BLaER1 (cell line): ENCODE results near the gene VPS54.

Experiments used
- H3K27ac ChIP-seq: shearing (Covaris generic); formaldehyde crosslinking; 2 replicates; pipeline ENCODE4 v1.8.1; 2022
- H3K27me3 ChIP-seq: shearing (Covaris generic); formaldehyde crosslinking; 2 replicates; pipeline ENCODE4 v1.8.1; 2022
- H3K36me3 ChIP-seq: shearing (Covaris generic); formaldehyde crosslinking; 2 replicates; pipeline ENCODE4 v1.8.1; 2022
- H3K4me1 ChIP-seq: shearing (Covaris generic); formaldehyde crosslinking; 2 replicates; pipeline ENCODE4 v1.8.1; 2022
- H3K4me2 ChIP-seq: shearing (Covaris generic); formaldehyde crosslinking; 2 replicates; pipeline ENCODE4 v1.8.1; 2022
- H3K4me3 ChIP-seq: shearing (Covaris generic); formaldehyde crosslinking; 2 replicates; pipeline ENCODE4 v1.8.1; 2022
- H3K9ac ChIP-seq: shearing (Covaris generic); formaldehyde crosslinking; 2 replicates; pipeline ENCODE4 v1.8.1; 2022
- H3K9me3 ChIP-seq: shearing (Covaris generic); formaldehyde crosslinking; 2 replicates; pipeline ENCODE4 v1.8.1; 2022
- H4K20me1 ChIP-seq: shearing (Covaris generic); formaldehyde crosslinking; 2 replicates; pipeline ENCODE4 v1.8.1; 2022
- Cebpa-rat ChIP-seq: shearing (Covaris generic); IDR thresholded peaks from 2 replicates; pipeline ENCODE4 v1.8.1; 2022

VPS54 gene

DNA sequence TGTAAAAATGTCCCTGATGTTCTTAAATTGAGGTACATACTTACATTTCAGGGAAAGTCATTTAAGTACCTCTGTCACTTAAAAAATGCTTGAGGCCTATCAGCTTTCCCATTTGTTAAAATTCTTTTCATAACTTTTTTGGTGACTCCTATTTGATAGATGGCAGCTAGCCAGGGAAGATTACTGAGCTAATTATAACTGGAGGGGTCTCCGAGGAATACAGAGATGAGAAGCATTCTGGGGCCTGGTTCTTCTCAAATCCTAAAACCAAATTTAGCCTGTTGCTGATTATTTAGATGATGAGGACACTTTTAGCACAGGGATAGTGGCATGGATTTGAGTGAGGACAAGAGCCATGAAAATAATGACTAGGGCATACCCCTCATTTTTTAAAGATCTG is 172.7 kb downstream of the VPS54 start:
- Histone ChIP-seq H4K20me1 (peaks cover 65% of the 10 kb centered on the region), H3K27ac (0 out of 2 replicates have a peak overlapping the region, but pooled peaks have one; percentile 19), H3K4me3 (no peak overlapping the region), H3K4me1 (peaks cover 47% of the 10 kb centered on the region), H3K9ac (no peak overlapping the region), H3K27me3 (no peaks in the 10 kb centered on the region), H3K9me3 (peaks cover 13% of the 10 kb centered on the region), H3K36me3 (no peaks in the 10 kb centered on the region; the same call in 1 of the 2 replicates), H3K4me2 (peak overlapping the region; percentile 67)
- TF ChIP-seq Cebpa-rat: no peak

DNA sequence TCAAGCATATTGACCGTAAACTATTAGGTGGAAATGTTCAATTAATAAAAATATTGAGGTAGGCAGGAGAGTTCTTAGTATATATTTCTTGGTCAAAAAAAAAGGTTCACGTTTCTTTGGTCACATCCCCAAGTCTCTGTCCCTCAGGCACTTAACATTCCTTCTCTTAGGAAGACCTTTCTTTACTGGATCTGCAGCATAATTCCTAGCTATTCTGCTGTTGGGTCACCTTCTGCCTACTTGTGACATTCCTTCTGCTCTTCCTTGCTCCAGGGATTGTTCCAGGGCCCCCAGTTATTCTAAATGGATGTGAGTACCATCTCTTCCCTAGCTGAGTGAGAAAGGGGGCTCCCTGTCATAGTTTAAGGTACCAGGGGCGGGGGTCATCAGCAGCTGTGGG is 173.4 kb downstream of the VPS54 start:
- Histone ChIP-seq H3K27me3 (no peaks in the 10 kb centered on the region), H4K20me1 (peaks cover 58% of the 10 kb centered on the region), H3K9ac (no peak overlapping the region), H3K4me1 (peaks cover 47% of the 10 kb centered on the region), H3K36me3 (no peaks in the 10 kb centered on the region; the same call in 1 of the 2 replicates), H3K9me3 (peaks cover 13% of the 10 kb centered on the region), H3K27ac (peak overlapping the region; percentile 19; the same call in 1 of the 2 replicates), H3K4me3 (no peak overlapping the region), H3K4me2 (peak overlapping the region; percentile 67)
- TF ChIP-seq Cebpa-rat: no peak

DNA sequence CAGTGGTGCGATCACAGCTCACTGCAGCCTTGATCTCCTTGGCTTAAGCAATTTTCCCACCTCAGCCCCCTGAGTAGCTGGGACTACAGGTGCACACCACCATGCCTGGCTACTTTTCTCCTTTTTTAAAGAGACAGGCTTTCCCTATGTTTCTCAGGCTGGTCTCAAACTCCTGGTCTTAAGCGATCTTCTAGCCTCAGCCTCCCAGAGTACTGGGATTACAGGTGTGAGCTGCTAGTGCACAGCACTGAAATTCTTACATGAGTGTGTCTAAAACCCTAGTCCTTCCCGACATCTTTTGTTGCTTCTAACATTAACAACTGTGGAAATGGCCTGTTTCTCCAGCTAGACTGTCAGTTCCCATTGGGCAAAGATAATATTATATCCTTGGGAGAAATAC is 174.6 kb downstream of the VPS54 start:
- TF ChIP-seq Cebpa-rat: no peak
- Histone ChIP-seq H3K9ac (no peak overlapping the region), H3K27me3 (no peaks in the 10 kb centered on the region), H3K4me3 (no peak overlapping the region), H3K27ac (no peak overlapping the region), H3K4me1 (peaks cover 55% of the 10 kb centered on the region), H3K36me3 (no peaks in the 10 kb centered on the region; the same call in 1 of the 2 replicates), H3K9me3 (peaks cover 13% of the 10 kb centered on the region), H4K20me1 (peaks cover 51% of the 10 kb centered on the region), H3K4me2 (peak overlapping the region; percentile 89)

DNA sequence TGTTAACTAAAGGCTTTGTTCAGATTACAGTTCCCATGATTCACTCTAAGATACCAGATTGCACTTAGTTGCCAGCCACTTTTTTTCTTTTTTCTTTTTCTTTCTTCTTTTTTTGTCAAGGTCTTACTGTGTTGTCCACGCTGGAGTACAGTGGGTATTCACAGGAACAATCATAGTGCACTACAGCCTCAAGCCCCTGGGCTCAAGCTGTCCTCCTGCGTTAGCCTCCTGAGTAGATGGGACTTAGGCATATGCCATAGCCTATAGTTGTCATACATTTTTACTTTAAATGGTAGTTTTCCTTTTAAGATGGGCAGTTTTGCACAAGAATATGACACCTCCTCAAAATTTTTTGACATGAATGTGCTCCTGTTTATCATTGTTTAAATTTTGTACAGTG is 175.4 kb downstream of the VPS54 start:
- H3K9me3 ChIP-seq: peaks cover 13% of the 10 kb centered on the region
- no peaks in the 10 kb centered on the region for H3K27me3 ChIP-seq
- TF ChIP-seq Cebpa-rat: no peak
- H3K4me1 ChIP-seq: peaks cover 59% of the 10 kb centered on the region
- no peaks in the 10 kb centered on the region; the same call in 1 of the 2 replicates for H3K36me3 ChIP-seq
- H3K27ac ChIP-seq: no peak overlapping the region
- H3K4me3 ChIP-seq: no peak overlapping the region; the same call in 1 of the 2 replicates
- peak overlapping the region; percentile 21; the same call in 1 of the 2 replicates for H3K9ac ChIP-seq
- peaks cover 43% of the 10 kb centered on the region for H4K20me1 ChIP-seq
- peak overlapping the region; percentile 89 for H3K4me2 ChIP-seq

DNA sequence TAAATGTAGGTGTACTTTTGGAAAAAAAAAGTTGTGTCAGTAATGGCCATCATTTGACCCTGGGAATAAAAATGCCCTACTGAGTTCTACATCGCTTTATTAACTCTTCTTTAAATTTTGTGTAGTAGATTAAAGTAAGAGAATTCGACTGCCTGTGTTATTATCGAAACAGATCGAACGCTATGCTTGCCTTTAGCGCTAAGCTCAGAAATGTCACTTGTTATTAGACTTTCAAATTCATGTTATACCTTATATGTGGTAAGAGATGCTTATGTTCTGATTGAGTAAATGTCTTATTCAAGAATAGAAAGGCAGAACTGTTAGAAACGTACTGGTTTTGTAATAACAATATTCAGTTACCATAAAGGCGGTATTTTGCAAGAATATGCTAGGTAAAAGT is 176.1 kb downstream of the VPS54 start:
- peaks cover 39% of the 10 kb centered on the region for H4K20me1 ChIP-seq
- H3K27ac ChIP-seq: 0 out of 2 replicates have a peak overlapping the region, but pooled peaks have one; percentile 96
- H3K27me3 ChIP-seq: no peaks in the 10 kb centered on the region
- no peaks in the 10 kb centered on the region; the same call in 1 of the 2 replicates for H3K36me3 ChIP-seq
- peaks cover 6% of the 10 kb centered on the region for H3K9me3 ChIP-seq
- no peak for TF ChIP-seq Cebpa-rat
- H3K4me3 ChIP-seq: peak overlapping the region; percentile 85
- peak overlapping the region; percentile 96 for H3K9ac ChIP-seq
- peak overlapping the region; percentile 89 for H3K4me2 ChIP-seq
- H3K4me1 ChIP-seq: peaks cover 59% of the 10 kb centered on the region

DNA sequence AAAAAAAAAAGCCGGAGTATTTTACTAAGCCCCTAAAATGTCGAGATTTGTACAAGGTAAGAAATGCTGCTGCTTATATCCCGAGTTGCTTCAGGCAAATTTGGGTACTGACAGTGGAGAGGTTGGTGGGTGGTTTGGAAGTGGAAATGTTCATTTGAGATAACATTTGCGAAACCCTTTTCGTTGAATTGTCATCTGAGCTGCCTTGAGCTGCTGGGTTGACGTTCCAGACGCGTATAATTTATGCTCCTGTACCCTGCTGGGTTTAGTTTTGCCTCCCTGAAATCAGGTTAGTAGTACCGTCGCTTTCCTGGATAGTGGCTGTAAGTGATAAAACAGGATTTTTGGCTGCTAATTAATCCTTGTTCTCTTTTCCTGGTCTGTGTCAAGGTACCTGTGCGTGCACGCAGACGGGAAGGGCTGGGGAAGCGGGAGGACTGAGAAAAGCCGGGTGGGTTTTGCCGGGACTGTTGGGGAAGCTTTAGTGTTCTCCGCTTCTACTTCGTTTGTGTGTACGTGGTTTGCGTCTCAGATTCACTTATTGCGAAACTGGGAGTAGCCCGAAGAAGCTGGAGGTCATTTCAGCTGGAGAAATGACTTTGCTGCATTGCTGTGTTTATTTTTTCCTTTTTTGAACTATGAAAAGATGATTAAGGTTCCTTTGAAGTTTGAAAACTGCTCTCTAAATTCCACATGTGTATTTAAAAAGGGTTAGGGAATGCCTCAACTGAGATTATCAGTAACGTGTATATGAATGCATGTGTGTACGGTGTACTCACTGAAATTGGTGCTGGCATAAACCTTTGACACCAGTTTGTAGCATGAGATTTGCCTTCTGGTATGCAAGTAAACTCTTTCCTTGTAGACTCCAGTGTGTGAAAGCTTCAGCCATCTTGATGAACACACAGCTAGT is 176.8 kb downstream of the VPS54 start:
- Histone ChIP-seq H3K4me3 (peak overlapping the region; percentile 85), H3K27ac (peak overlapping the region; percentile 96), H3K27me3 (no peaks in the 10 kb centered on the region), H3K36me3 (no peaks in the 10 kb centered on the region), H3K4me2 (peak overlapping the region; percentile 89), H3K4me1 (peaks cover 59% of the 10 kb centered on the region), H3K9me3 (no peaks in the 10 kb centered on the region), H3K9ac (peak overlapping the region; percentile 96), H4K20me1 (peaks cover 39% of the 10 kb centered on the region)
- peak; percentile 81 for TF ChIP-seq Cebpa-rat
